Measurements from ENCODE around the gene DHRS7B.
"Not testable (repeated sequence)": the region's sequence is repeated elsewhere in the genome, so short reads cannot be mapped to it uniquely, and the experiment has no call there.

The DHRS7B gene

GRCh38 chr17:21108651-21109050 lies 18.1 kb upstream of the DHRS7B start:
- DNase-seq: no peak

DNA sequence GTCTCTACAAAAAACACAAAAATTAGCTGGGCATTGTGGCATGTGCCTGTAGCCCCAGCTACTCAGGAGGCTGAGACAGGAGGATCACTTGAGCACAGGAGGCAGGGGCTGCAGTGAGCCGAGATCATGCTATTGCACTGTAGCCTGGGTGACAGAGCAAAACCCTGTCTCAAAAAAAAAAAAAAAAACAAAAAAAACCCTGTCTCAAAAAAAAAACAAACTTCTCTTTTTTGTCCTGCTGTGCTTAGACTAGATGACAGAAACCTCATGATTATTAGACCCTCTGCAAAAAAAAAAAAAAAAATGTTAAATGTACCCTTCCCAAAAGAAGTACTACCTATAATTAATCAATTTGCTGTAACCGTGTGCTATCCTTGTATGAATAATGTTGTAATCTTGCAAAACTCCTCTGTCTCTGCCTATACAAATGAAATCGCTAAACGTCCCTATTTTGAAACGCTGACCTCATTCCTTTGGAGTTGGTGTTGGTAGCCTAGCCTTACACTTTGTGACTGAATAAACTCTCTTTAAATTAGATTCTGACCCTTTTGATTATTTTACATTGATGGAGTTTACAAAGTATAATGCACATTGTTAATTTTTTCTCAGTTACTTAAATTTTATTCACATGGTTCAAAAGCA lies 13.6 kb upstream of the DHRS7B start:
- no peak for DNase-seq

DNA sequence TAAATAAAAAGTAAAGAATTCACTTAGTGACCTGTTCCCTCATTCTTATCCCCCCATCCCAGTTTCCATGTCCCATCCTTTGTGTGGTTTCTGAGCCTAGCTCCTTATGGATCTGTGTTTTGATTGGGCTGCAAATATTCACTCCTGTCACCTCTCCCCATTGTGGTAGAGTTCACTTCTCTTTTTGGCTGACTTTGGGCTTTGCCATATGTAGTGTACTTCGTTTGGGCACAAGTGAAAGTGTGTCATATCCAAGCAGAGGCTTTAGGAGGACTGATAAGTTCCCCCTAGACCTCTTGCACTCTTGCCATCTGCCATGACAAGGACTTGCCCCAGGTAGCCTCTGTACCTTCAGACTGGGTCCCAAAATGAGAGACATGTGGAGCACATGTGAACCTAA lies 13.0 kb upstream of the DHRS7B start:
- no peak for DNase-seq

GRCh38 chr17:21114791-21115190 lies 12.0 kb upstream of the DHRS7B start:
- DNase-seq: not testable (repeated sequence)

DNA sequence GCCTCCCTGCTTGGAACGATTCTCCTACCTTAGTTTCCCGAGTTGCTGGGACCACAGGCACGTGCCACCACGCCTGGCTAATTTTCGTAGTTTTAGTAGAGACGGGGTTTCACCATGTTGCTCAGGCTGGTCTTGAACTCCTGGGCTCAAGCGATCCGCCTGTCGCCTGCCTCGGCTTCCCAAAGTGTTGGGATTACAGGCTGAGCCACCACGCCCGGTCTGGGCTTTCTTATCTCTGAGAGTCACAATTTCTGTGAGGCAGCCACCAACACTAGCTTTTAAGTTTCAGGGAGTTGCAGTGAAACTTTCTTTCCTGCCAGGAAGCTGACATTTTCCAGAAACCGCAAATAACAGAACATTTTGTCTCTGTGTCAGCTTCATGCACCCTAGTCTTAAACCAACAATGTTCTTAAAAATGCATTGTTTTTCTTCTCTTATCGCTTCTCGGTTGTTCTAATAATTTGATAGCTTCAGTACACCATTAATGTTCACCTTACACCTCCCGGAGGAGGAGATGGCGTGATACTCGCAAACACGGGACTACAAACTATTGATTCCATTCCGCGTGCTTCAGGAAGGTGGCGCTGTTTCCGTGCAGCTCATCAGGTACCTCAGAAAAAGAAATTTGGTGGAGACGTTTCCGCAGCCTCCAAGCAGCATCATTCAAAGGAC lies 7.4 kb upstream of the DHRS7B start:
- DNase-seq: peak; percentile 62

DNA sequence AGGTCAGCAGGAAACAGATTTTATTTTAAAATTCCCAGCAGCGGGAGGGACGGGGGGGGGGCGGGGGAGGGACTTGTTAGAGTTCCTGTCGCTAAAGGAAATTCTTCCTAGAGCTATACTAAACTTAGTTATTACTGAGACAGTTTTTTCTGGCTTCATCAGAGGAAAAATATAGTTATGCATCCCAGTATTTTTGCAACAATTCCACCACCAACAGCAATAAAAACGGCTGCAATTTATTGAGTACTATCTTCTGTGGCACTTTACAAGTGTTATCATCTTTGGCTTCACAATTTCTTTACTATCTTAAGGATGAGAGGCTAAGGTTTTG lies 6.9 kb upstream of the DHRS7B start:
- no peak for DNase-seq

GRCh38 chr17:21124086-21124485 lies 2.7 kb upstream of the DHRS7B start:
- DNase-seq: no peak

GRCh38 chr17:21124517-21124916 lies 2.2 kb upstream of the DHRS7B start:
- not testable (repeated sequence) for DNase-seq

GRCh38 chr17:21125862-21126261 lies 902 bp upstream of the DHRS7B start:
- DNase-seq: peak; percentile 74

- no peak for DNase-seq
These were observed 829 bp downstream of the DHRS7B start for GRCh38 chr17:21127509-21128077.

GRCh38 chr17:21129023-21129681 lies 2.4 kb downstream of the DHRS7B start:
- DNase-seq: no peak

GRCh38 chr17:21131137-21131536 lies 4.4 kb downstream of the DHRS7B start:
- DNase-seq: no peak

DNA sequence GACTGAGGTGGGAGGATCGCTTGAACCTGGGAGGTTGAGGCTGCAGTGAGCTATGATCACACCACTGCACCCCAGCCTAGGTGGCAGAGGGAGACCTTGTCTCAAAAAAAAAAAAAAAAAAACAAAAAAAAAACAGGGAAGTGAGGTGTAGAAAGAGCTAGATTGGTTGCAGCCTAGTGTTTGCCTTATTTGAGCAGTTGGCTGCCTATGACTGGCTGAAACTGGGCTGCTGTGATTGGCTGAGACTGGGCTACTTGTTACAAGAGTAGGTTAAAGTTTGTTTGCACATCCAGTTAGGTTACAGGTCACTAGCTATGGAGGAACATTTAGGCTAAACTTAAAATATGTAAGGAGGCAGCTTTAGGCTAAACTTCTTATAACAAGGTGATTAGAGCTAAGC lies 5.7 kb downstream of the DHRS7B start:
- DNase-seq: no peak

DNA sequence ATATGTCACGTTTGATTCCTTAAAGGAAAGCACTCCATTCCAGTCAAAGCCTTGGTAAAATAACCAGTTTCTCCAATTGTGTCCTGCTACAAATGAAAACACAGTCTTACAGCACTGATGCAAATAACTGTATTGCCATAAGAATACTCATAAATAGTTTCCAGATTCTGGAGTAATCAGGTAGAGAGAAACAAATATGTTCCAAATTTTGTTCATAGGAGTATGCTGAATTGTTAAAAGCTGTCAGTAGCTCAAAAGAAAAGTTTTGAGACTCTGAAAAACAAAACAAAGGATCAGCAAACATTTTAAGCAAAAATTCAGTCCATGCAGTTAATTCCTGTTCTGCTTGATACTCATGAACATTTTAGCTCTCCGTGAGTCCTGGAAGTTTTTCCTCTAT lies 7.8 kb downstream of the DHRS7B start:
- no peak for DNase-seq

DNA sequence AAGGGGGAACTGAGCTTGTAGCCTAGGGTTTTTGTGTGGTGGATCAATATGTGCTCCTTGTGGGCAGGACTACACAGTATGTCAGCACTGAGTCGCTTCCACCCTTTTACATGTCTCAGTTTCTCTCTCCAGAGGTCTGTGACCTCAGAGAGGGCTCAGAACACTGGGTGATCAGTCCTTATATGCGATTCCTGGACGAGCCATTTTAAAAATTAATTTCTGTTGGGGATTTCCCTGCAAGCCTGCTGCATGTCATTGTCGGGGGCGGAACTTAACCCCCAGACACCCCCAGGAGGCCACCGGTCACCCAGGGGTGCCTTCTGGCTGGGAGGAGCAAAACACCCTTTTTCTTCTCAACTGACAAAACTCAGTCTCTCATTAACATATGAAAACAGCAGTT lies 14.1 kb downstream of the DHRS7B start:
- no peak for DNase-seq

GRCh38 chr17:21141331-21141730 lies 14.6 kb downstream of the DHRS7B start:
- DNase-seq: no peak

DNA sequence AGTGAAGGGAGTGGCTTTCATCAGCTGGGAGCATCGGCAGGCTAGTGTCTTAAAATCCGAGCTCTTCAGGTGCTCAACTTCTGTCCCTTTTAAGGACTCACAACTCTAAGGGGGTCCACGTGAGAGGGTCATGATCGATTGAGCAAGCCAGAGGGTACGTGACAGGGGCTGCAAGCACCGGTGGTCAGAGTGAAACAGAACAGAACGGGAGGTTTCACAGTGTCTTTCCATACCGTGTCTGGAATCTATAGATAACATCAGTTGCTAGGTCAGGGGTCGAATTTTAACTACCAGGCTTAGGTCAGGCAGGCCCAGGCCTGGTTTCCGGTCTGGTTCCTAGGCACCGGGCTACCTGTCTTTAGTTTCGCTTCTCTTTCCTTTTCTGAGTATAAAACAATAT lies 15.3 kb downstream of the DHRS7B start:
- not testable (repeated sequence) for DNase-seq

- DNase-seq: no peak
These were observed 16.9 kb downstream of the DHRS7B start for GRCh38 chr17:21143695-21144094.

GRCh38 chr17:21144299-21144698 lies 17.5 kb downstream of the DHRS7B start:
- not testable (repeated sequence) for DNase-seq

DNA sequence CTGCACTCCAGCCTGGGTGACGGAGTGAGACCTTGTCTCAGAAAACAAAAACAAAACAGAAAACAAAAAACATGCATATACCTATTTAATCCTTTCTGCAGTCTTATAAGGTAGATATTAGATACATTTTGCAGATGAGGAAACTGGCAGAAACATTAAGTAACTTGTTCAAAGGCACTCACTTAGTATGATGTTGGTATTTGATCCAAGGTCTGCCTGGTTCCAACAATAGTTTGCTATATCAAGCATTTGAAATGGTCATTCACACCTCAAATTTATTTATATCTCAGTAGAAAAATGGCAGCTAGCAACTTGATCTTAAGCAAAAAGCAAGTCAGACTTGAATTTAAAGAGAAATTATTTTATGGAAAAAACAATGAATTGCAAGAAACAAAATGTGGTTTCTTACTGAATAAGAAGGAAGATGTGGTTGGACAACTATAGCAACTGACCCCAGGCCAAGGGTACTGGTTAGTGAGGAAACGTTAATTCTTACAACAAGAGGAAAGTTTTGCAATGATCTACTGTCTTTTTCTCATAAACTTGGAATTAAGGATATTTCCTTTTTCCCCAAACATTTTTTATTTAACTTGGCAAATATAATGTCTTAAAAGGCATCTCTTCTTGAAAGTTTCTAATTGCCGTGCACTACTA lies 19.7 kb downstream of the DHRS7B start:
- DNase-seq: no peak

GRCh38 chr17:21149621-21150020 lies 22.9 kb downstream of the DHRS7B start:
- DNase-seq: no peak

DNA sequence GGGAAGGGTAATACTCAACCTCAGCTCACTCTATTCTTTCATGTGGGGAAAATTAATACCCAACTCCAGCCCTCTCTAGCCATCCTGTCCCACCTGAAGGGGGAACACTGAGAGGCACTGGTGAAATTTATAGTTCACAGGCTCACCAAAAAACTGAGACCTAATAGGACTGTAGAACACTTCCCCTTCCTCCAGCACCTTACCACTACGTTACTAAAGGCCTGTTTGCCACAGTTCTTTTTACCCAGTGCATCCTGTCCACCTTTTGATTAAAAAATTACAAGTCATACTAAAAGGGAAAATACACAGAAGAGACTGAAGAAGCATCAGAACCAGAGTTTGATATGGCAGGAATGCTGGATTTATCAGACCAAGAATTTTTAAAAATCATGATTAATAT lies 26.0 kb downstream of the DHRS7B start:
- DNase-seq: no peak

DNA sequence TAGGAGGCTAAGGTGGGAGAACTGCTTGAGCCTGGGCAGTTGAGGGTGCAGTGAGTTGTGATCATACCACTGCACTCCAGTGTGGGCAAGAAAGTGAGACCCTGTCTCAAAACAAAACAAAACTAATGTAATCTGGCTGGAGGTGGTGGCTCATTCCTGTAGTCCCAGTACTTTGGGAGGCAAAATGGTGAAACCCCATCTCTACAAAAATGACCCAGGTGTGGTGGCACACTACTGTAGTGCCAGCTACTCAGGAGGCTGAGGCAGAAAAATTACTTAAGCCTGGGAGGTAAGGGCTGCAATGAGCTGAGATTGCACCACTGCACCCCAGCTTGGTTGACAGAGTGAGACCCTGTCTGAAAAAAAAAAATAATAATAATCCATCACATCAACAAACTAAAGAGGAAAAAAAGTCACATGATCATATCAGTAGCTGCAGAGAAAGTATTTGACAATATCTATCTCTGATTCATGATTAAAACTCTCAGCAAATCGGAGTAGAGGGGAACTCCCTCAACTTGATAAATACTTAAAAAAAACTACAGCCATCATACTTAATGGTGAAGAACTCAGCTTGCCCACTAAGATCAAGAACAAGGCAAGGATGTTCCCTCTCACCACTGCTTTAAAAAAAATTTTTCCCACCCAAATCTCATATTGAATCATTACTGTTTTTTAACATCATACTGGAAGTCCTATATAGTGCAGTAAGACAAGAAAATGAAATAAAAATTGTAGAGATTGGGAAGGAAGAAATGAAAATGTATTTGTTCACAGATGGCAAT lies 31.0 kb downstream of the DHRS7B start:
- DNase-seq: no peak

Data from central memory CD4-positive, alpha-beta T cell (primary cell).